C4-2B (cell line): Measurements from ENCODE around the gene ITSN1.
A peak's percentile ranks its signal among the peaks of the same experiment; 100 is the strongest.

Experiments used
- H3K27ac ChIP-seq: fragments of 450-650 bp; 2 replicates; pipeline ENCODE4 v1.5.1; 2017
- ZFX ChIP-seq: fragments of 450-650 bp; IDR thresholded peaks from 2 replicates; pipeline ENCODE4 v1.6.1; 2017
- TF ChIP-seq, protein P1 (sequence below): fragments of 450-650 bp; conservative IDR thresholded peaks from 2 replicates; pipeline ENCODE4 v1.5.1; 2017; ENCODE audit warnings: mild to moderate bottlenecking

Gene ITSN1

DNA sequence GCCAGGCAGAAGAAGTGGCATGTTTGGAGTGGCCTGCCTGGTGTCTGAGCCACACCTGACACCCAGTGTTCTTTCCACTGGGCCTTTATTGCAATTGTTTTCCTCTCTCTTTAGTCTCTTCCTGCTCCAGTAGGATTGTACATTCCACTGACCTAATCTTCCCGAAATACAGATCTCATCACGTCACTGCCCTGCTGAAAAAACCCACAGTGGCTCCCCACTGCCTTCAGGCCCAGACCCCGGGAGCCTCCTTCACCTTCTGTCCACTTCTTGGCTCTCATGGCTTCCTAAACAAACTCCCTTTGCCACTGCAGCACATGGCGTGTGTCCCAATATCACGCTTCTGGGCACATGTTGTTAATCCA, 298.6 kb downstream of the ITSN1 start:
- TF ChIP-seq, protein P1, sequence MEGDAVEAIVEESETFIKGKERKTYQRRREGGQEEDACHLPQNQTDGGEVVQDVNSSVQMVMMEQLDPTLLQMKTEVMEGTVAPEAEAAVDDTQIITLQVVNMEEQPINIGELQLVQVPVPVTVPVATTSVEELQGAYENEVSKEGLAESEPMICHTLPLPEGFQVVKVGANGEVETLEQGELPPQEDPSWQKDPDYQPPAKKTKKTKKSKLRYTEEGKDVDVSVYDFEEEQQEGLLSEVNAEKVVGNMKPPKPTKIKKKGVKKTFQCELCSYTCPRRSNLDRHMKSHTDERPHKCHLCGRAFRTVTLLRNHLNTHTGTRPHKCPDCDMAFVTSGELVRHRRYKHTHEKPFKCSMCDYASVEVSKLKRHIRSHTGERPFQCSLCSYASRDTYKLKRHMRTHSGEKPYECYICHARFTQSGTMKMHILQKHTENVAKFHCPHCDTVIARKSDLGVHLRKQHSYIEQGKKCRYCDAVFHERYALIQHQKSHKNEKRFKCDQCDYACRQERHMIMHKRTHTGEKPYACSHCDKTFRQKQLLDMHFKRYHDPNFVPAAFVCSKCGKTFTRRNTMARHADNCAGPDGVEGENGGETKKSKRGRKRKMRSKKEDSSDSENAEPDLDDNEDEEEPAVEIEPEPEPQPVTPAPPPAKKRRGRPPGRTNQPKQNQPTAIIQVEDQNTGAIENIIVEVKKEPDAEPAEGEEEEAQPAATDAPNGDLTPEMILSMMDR = no peak
- no peak for TF ChIP-seq ZFX
- H3K27ac ChIP-seq = no peak overlapping the region

DNA sequence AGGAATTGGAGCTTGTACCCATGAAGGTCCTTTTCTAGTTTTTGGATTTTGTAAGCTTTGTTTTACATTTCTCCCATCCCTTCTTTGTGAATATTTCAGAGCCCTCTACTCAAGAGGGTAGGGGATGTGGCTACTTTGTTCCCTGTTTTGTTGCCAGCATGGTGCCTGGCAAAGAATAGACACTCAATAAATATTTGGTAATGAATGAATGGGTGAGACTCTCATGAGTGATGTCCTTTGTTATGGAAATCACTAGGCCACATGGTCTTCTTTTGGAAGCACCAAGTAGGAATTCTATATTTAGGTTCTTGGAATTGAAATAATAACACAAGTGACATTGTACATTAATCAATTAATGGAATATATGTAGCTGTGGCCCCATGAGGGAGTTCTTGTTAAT, 300.1 kb downstream of the ITSN1 start:
- TF ChIP-seq, protein P1 = no peak
- TF ChIP-seq ZFX = no peak

DNA sequence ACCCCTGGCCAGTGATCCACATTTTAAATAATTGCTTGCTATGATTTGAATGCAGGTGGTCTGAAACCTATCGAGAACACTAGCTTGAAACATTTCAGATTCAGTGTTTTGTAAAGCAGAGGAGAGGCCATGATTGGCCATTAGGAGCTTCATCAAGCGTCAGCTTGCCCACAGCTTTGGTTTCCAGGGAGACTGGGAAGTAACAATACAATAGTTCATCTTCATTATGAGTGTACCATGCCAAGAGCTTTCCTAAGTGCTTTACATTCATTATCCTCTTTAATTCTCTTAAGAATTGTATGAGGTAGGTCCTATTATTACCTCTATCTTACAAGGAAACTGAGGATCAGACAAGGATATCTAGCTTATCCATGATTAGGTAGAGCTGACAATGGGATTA, 301.0 kb downstream of the ITSN1 start:
- TF ChIP-seq, protein P1 = no peak
- TF ChIP-seq ZFX = no peak
- H3K27ac ChIP-seq = no peak overlapping the region

More for the DNA sequence above, 300.1 kb downstream of the ITSN1 start:
- no peak overlapping the region for H3K27ac ChIP-seq

GRCh38 chr21:33944185-33944763, 302.0 kb downstream of the ITSN1 start:
- TF ChIP-seq, protein P1 = no peak
- no peak for TF ChIP-seq ZFX
- no peak overlapping the region for H3K27ac ChIP-seq

- no peak for TF ChIP-seq ZFX
- TF ChIP-seq, protein P1 = no peak
- no peak overlapping the region for H3K27ac ChIP-seq
Measured at GRCh38 chr21:33945652-33946270, 303.5 kb downstream of the ITSN1 start.

DNA sequence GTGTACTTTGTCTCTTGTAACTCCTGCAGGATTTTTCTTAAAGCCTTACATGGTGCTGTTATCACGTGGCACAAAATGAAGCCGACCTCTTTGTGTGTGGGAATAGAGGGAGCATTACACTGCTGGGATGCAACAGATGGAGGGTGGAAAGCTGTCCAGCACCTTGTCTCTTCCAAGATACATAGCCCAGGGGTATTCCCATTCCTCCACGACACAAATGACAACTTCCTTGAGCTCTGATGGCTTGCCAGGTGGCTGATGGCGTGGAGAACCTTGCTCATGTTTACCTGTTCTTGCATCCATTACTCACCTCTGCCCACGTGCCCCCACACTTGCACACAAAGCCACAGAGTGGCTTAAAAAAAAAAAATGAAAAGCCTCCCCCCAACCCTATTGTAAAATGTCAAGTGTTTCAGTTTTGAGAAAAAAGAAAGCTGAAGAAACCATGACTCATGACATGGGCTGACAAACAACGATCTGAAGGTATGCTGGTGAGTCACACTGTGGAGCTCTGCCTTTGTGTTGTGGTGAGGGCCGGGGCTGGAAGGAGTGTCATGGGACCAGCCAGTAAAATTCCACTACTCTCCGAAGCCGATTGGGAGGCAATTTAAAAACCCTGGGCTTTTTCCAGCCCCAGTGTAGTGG, 305.3 kb downstream of the ITSN1 start:
- peak overlapping the region; percentile 40 for H3K27ac ChIP-seq
- TF ChIP-seq ZFX = no peak
- TF ChIP-seq, protein P1 = no peak
